Measurements from ENCODE around the gene LTBP1. TPM values are rescaled to one million over a fixed set of nuclear protein-coding genes. Genes with fewer than 3 reads are reported as not detected.

The LTBP1 gene
- total RNA-seq, 3 donors from 2014 or later (not counting 1 experiment from before 2014, with no cell fraction given): 1.7 to 4.7 (median 3.5) TPM

DNA sequence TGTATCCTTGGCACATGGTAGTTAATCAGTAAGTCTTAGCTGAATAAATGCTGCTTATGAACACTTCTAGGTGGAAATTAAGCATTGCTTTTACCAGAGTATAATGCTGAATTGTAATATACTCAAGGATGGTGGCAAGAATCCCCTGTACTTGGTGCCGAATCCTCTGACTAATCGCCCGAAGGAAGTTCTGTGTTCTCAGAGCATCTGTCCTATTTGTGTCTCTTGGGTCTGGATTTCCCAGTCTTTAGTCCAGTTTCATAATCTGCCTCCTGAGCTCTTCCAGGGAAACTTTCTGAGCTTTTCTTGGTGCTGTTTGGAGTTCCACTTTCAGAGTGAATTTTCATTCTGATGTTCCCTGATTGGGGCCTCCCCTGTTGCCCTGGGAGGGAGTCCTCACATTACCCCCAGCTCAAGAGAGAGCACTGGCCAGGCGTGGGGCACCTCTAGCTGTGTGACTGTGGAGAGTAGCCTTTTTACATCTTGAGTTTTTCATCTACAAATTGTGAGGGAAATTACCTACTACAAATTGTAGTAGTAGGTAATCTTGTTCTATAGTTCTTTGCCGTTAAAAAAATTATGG is 144.9 kb downstream of the LTBP1 start:
- WGBS (ENCODE audit: insufficient coverage): 85% methylated on average over 5 of the region's 5 CpGs

DNA sequence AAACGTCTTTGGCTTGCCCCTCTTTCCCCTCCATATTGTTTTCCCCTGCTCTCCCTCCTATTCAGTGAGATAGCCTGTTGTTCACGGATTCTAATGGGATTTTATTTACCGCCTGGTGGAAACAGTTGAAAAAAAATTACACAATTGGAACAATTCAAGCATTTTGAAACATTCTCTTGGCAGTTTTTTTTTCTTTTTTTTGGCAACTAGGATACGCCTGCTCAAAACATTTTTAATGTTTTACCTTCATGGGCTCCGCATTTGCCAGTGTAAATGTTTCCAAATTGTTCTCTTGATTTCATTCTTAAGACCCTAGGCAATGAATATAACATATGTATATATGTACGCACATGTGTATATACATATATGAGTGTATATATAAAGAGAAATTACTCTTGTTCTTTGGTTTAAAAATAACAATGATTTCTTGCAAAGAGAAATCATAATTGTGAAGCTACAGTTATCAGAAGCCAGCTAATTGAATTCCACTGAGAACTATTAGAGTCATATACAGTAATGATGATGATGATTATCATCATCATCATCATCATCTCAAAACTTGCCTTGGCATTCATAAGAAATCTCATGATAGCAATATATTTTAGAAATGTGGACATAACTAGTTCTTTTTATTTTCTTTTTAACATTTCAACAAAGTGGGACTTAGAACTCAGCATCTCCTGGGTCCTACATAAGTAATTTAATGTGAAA is 146.7 kb downstream of the LTBP1 start:
- H3K36me3 Mint-ChIP-seq: no peaks in the 10 kb centered on the region
- no peaks in the 10 kb centered on the region for H3K27me3 ChIP-seq (ENCODE audit: control insufficient read depth, insufficient read depth, low read length)
- no peak overlapping the region for H3K27ac Mint-ChIP-seq
- no peak for DNase-seq
- no peaks in the 10 kb centered on the region for H3K4me1 Mint-ChIP-seq
- TF ChIP-seq, protein P1, sequence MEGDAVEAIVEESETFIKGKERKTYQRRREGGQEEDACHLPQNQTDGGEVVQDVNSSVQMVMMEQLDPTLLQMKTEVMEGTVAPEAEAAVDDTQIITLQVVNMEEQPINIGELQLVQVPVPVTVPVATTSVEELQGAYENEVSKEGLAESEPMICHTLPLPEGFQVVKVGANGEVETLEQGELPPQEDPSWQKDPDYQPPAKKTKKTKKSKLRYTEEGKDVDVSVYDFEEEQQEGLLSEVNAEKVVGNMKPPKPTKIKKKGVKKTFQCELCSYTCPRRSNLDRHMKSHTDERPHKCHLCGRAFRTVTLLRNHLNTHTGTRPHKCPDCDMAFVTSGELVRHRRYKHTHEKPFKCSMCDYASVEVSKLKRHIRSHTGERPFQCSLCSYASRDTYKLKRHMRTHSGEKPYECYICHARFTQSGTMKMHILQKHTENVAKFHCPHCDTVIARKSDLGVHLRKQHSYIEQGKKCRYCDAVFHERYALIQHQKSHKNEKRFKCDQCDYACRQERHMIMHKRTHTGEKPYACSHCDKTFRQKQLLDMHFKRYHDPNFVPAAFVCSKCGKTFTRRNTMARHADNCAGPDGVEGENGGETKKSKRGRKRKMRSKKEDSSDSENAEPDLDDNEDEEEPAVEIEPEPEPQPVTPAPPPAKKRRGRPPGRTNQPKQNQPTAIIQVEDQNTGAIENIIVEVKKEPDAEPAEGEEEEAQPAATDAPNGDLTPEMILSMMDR (IDR thresholded peaks at IDR 0.05): no peak
- peaks cover 13 to 17% of the 10 kb centered on the region in 2 donors for H3K27me3 Mint-ChIP-seq (ENCODE audit: low read depth in 2 of 2)
- no peak for ATAC-seq
- H3K4me1 ChIP-seq (ENCODE audit: control insufficient read depth, insufficient read depth, low read length): no peaks in the 10 kb centered on the region
- intact Hi-C loops (cut with micrococcal nuclease): no loop called here
- H3K4me3 Mint-ChIP-seq: no peak overlapping the region
- no peak overlapping the region for H3K27ac ChIP-seq (ENCODE audit: low read length)
- no peak overlapping the region for H3K4me3 ChIP-seq (ENCODE audit: low read length)
- H3K36me3 ChIP-seq (ENCODE audit: control insufficient read depth, insufficient read depth, low read length): no peaks in the 10 kb centered on the region
- no peaks in the 10 kb centered on the region for H3K9me3 Mint-ChIP-seq
- H3K9me3 ChIP-seq (ENCODE audit: control insufficient read depth, insufficient read depth, low read length): no peaks in the 10 kb centered on the region
- 87% methylated on average over 5 of the region's 6 CpGs for WGBS (ENCODE audit: insufficient coverage)

More for the DNA sequence above, 144.9 kb downstream of the LTBP1 start:
- no peaks in the 10 kb centered on the region for H3K4me1 Mint-ChIP-seq
- no peaks in the 10 kb centered on the region for H3K9me3 Mint-ChIP-seq
- Histone ChIP-seq H3K27ac (ENCODE audit: low read length) (no peak overlapping the region), H3K4me1 (ENCODE audit: control insufficient read depth, insufficient read depth, low read length) (no peaks in the 10 kb centered on the region), H3K36me3 (ENCODE audit: control insufficient read depth, insufficient read depth, low read length) (no peaks in the 10 kb centered on the region), H3K4me3 (ENCODE audit: low read length) (no peak overlapping the region), H3K9me3 (ENCODE audit: control insufficient read depth, insufficient read depth, low read length) (no peaks in the 10 kb centered on the region), H3K27me3 (ENCODE audit: control insufficient read depth, insufficient read depth, low read length) (no peaks in the 10 kb centered on the region)
- intact Hi-C loops (cut with micrococcal nuclease): no loop called here
- no peak overlapping the region for H3K27ac Mint-ChIP-seq
- TF ChIP-seq, protein P1 (IDR thresholded peaks at IDR 0.05): no peak
- ATAC-seq (no peak), DNase-seq (no peak)
- peaks cover 13 to 17% of the 10 kb centered on the region in 2 donors for H3K27me3 Mint-ChIP-seq (ENCODE audit: low read depth in 2 of 2)
- H3K36me3 Mint-ChIP-seq: no peaks in the 10 kb centered on the region
- no peak overlapping the region for H3K4me3 Mint-ChIP-seq

DNA sequence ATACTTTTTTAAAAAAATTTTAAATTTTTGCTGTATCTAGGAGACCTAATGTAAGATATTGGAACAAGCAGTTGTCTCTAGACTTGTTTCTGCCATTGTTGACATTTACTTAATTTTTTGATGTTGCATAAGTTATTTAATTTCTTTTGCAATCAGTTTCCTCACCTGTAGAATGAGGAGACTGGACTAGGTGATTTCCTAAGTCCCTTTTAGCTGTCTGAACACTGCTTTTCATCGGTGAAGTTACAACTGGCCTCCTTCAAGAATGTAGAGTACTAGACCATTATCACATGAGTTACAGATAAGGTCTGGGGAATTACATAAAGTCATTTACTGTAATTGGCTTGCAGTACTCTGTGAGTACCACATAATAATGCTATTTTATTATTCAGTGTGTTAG is 147.6 kb downstream of the LTBP1 start:
- ATAC-seq (no peak), DNase-seq (no peak)
- Mint-ChIP-seq H3K9me3 (no peaks in the 10 kb centered on the region), H3K27ac (no peak overlapping the region), H3K36me3 (no peaks in the 10 kb centered on the region), H3K4me1 (no peaks in the 10 kb centered on the region), H3K4me3 (no peak overlapping the region), H3K27me3 (ENCODE audit: low read depth in 2 of 2) (peaks cover 13 to 17% of the 10 kb centered on the region in 2 donors)
- 86% methylated on average over 1 of the region's 1 CpG for WGBS (ENCODE audit: insufficient coverage)
- H3K4me1 ChIP-seq (ENCODE audit: control insufficient read depth, insufficient read depth, low read length): no peaks in the 10 kb centered on the region
- intact Hi-C loops (cut with micrococcal nuclease): no loop called here
- H3K4me3 ChIP-seq (ENCODE audit: low read length): no peak overlapping the region
- H3K27ac ChIP-seq (ENCODE audit: low read length): no peak overlapping the region
- H3K36me3 ChIP-seq (ENCODE audit: control insufficient read depth, insufficient read depth, low read length): no peaks in the 10 kb centered on the region
- H3K9me3 ChIP-seq (ENCODE audit: control insufficient read depth, insufficient read depth, low read length): no peaks in the 10 kb centered on the region
- no peaks in the 10 kb centered on the region for H3K27me3 ChIP-seq (ENCODE audit: control insufficient read depth, insufficient read depth, low read length)
- TF ChIP-seq, protein P1 (IDR thresholded peaks at IDR 0.05): no peak

Data from natural killer cell (primary cell).